Activated CD4-positive, alpha-beta T cell treated with anti-CD3 and anti-CD28 coated beads, Interleukin-2, amount 50 U/mL, for 4 hours (primary cell): ENCODE results near the gene SYVN1.
"Not testable (repeated sequence)": the region's sequence is repeated elsewhere in the genome, so short reads cannot be mapped to it uniquely, and the experiment has no call there.

ENCODE experiments used
- DNase-seq, 2 experiments: peaks; one replicate each; pipeline ENCODE4 v3.0.0-alpha.2; 2020

SYVN1 gene

GRCh38 chr11:65126624-65127274 lies 7.6 kb downstream of the SYVN1 start:
- DNase-seq, result no peak

- DNase-seq, result no peak
Measured at GRCh38 chr11:65125197-65126056, 8.9 kb downstream of the SYVN1 start.

DNA sequence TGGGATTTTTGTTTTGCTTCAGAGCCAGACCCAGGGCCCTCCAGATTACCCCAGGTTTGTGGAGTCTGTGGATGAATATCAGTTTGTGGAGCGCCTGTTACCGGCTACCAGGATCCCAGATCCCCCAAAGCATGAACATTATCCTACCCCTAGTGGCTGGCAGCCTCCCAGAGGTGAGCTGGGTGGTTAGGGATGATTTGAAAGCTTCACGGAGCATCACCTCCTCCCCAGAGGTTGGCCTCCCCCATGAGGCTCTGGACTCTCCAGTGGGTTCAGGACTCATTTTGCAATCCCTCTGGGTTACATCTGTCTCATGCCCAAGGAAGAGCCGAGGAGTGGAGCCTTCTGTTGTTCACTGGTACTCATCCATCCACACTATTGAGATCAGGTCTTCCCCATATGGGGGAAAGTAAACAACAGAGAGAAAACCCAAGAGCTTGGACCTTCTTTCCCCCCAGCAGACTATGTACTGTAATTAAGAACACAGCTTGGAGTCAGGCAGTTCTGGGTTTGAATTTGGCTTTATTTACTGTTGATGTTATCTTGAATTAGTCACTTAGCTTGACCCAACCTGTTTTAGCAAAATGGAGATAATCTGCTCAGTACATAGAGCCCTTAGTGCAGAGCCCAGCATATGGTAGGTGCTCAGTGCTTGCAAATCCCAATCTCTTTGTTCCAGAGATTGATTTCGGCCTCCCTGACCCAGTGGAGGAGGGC lies 9.7 kb downstream of the SYVN1 start:
- no peak for DNase-seq

GRCh38 chr11:65121865-65122696 lies 12.2 kb downstream of the SYVN1 start, which contains the start of the genes FAU and MRPL49:
TSS of gene FAU (minus strand) at chr11:65122134. CDS start at chr11:65121813, 321 bp downstream.
TSS of gene MRPL49 (plus strand) at chr11:65122321. CDS start at chr11:65122347, 26 bp downstream.
- peak; percentile 98 to 99 for DNase-seq

- DNase-seq, result no peak
Measured at GRCh38 chr11:65121447-65121864, 12.9 kb downstream of the SYVN1 start.

- no peak for DNase-seq
Measured at GRCh38 chr11:65120831-65121230, 13.5 kb downstream of the SYVN1 start.

- DNase-seq, result no peak
Measured at GRCh38 chr11:65119670-65119995, 14.7 kb downstream of the SYVN1 start.

DNA sequence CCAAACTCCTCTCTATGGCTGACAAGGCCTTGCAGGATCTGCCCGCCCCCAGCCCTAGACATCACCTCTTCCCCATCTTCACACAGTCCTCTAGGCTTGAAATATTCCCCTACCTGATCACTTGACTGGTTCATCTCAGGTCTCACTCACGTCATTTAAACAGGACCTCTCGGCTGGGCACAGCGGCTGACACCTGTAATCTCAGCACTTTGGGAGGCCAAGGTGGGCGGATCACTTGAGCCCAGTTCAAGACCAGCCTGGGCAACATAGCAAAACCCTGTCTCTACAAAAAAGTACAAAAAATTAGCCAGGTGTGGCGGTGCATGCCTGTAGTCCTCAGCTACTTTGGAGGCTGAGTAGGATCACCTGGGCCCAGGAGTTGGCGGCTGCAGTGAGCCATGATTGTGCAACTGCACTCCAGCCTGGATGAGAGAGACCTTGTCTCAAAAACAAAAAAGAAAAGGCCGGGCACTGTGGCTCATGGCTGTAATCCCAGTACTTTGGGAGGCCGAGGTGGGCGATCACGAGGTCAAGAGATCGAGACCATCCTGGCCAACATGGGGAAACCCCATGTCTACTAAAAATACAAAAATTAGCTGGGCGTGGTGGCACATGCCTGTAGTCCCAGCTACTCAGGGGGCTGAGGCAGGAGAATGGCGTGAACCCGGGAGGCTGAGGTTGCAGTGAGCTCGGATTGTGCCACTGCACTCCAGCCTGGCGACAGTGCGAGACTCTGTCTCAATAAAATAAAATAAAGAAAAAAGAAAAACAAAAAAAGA lies 15.2 kb downstream of the SYVN1 start:
- DNase-seq, result not testable (repeated sequence)

GRCh38 chr11:65118097-65118837 lies 16.1 kb downstream of the SYVN1 start:
- DNase-seq, result no peak

GRCh38 chr11:65117206-65118096 lies 16.9 kb downstream of the SYVN1 start, which contains the start of gene ZNHIT2:
TSS of gene ZNHIT2 (minus strand) at chr11:65117701. CDS start at chr11:65117653, 48 bp downstream.
- peak; percentile 100 for DNase-seq

GRCh38 chr11:65116370-65117205 lies 17.7 kb downstream of the SYVN1 start:
- peak; percentile 54 to 63 for DNase-seq

DNA sequence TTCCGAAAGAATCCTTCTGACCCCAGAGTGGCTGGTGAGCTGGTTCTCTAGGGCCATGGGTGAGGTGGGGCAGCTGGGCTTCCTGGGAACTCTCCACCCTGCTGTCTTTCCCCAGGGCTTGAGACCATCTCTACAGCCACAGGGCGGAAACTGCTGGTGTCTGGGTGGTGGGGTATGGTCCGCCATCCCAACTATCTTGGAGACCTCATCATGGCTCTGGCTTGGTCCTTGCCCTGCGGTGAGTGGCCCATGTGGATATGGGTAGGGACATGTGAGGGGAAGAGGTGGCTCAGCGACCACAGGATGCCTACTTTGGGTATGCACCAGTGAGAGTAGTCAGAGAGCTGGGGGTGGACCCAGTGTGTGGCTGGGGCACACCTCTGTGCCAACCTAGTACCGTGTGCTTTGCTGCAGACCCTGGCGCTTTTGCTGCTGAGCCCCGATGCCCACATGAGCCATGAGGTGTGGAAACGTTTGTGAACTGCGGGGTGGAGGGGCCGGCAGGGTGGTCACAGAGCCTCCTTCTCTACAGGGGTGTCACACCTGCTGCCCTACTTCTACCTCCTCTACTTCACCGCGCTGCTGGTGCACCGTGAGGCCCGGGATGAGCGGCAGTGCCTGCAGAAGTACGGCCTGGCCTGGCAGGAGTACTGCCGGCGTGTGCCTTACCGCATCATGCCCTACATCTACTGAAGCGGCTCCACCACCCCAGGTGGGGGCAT lies 18.8 kb downstream of the SYVN1 start:
- no peak for DNase-seq

- no peak for DNase-seq
Measured at GRCh38 chr11:65114538-65115171, 19.7 kb downstream of the SYVN1 start.

GRCh38 chr11:65113839-65114238 lies 20.5 kb downstream of the SYVN1 start:
- DNase-seq, result no peak

GRCh38 chr11:65113361-65113756 lies 21.0 kb downstream of the SYVN1 start:
- DNase-seq, result no peak

GRCh38 chr11:65112546-65113360 lies 21.6 kb downstream of the SYVN1 start:
- DNase-seq, result peak; percentile 65 to 72
